HCT116 (cell line): ENCODE data around the gene MRPL49. TPM values are rescaled to one million over a fixed set of nuclear protein-coding genes. Genes with fewer than 3 reads are reported as not detected.

Experiments
- ATAC-seq: fragments of 200-7000 bp; cut with Tn5 transposase; 2 replicates; pipeline ENCODE4 v1.9.1; 2020; ENCODE audit warnings: mild to moderate bottlenecking, moderate library complexity
- BruUV-seq: library from RNA; stranded (reverse); fragments of 400-500 nt; replicated peaks from 2 replicates; lab custom pipeline; 2021; lab: Mats Ljungman, UMichigan
- CTCF ChIA-PET: fragments of 300-600 bp; sonication (Branson Sonifier 250); formaldehyde crosslinking; loops from one replicate; lab custom pipeline; 2021; ENCODE audit warnings: antibody characterized with exemption; lab: Charles Lee
- POLR2A ChIA-PET: fragments of 300-600, 350-600 bp; sonication (Branson Sonifier 250); formaldehyde crosslinking; loops from one replicate; lab custom pipeline; 2021; ENCODE audit warnings: antibody characterized with exemption; lab: Charles Lee
- RAD21 ChIA-PET, 2 experiments: fragments of 300-600 bp; sonication (Branson Sonifier 250); formaldehyde crosslinking; loops; one replicate each; lab custom pipeline; 2023; ENCODE audit warnings: low total read pairs in 2 of 2; ENCODE audit not compliant: uncharacterized antibody in 2 of 2, unreplicated experiment in 2 of 2, low non-redundant PET in 1 of 2; lab: Charles Lee
- DNase-seq: peaks from one replicate; pipeline ENCODE4 v3.0.0-alpha.2; 2010; ENCODE audit warnings: low read depth, low spot score
- H2AFZ ChIP-seq: fragments of 200-600 bp; shearing (Covaris generic), sonication (generic); 2 replicates; pipeline ENCODE4 v1.6.1; 2017; ENCODE audit warnings: low read depth, mixed run types, mixed read lengths, antibody characterized with exemption, low read length; ENCODE audit not compliant: poor library complexity, severe bottlenecking
- H3K27ac ChIP-seq: 2 replicates; pipeline ENCODE4 v1.5.1; 2012; ENCODE audit warnings: low read depth, low read length
- H3K27me3 ChIP-seq: fragments of 200-600 bp; sonication (generic); 2 replicates; pipeline ENCODE4 v1.6.1; 2016; ENCODE audit warnings: mixed run types, low read length, mixed read lengths; ENCODE audit not compliant: insufficient read depth
- H3K36me3 ChIP-seq, 2 experiments: fragments of 200-500 bp in 1 of 2; fragments of 200-600 bp in 1 of 2; sonication (Bioruptor generic) in 1 of 2; sonication (generic) in 1 of 2; 2 replicates each; pipeline versions ENCODE4 v1.5.1 to v1.6.1; 2014 to 2016; ENCODE audit warnings: low read length in 2 of 2, inconsistent platforms in 1 of 2, mixed read lengths in 1 of 2, mixed run types in 1 of 2; ENCODE audit not compliant: insufficient read depth in 2 of 2, control insufficient read depth in 1 of 2
- H3K4me1 ChIP-seq, 2 experiments: fragments of 200-600 bp in 1 of 2; sonication (generic) in 1 of 2; 2 replicates each; pipeline versions ENCODE4 v1.5.1 to v1.6.1; 2012 to 2017; ENCODE audit warnings: low read length in 2 of 2, inconsistent platforms in 1 of 2, mild to moderate bottlenecking in 1 of 2, mixed read lengths in 1 of 2, mixed run types in 1 of 2, moderate library complexity in 1 of 2; ENCODE audit not compliant: insufficient read depth in 2 of 2, control insufficient read depth in 1 of 2
- H3K4me2 ChIP-seq: fragments of 200-600 bp; sonication (generic); 2 replicates; pipeline ENCODE4 v1.6.1; 2017; ENCODE audit warnings: mixed run types, low read length, mixed read lengths
- H3K4me3 ChIP-seq, 2 experiments: fragments of 200-600 bp in 1 of 2; sonication (generic) in 1 of 2; replicated peaks in 1 of 2; 2 replicates each; pipeline ENCODE4 v1.5.1; 2011 to 2016; ENCODE audit warnings: low read length in 2 of 2, control low read depth in 1 of 2, low read depth in 1 of 2, mild to moderate bottlenecking in 1 of 2, mixed read lengths in 1 of 2, mixed run types in 1 of 2
- H3K79me2 ChIP-seq: fragments of 200-600 bp; sonication (generic); 2 replicates; pipeline ENCODE4 v1.6.1; 2017; ENCODE audit warnings: mild to moderate bottlenecking, mixed run types, low read length, moderate library complexity, mixed read lengths; ENCODE audit not compliant: insufficient read depth
- H3K9ac ChIP-seq: fragments of 200-600 bp; sonication (generic); 2 replicates; pipeline ENCODE4 v1.6.1; 2016; ENCODE audit warnings: low read length, mixed read lengths
- H3K9me2 ChIP-seq: fragments of 200-600 bp; sonication (generic), shearing (Covaris generic); 2 replicates; pipeline ENCODE4 v1.6.1; 2017; ENCODE audit warnings: mixed run types, mild to moderate bottlenecking, moderate library complexity; ENCODE audit not compliant: insufficient read depth
- H3K9me3 ChIP-seq, 2 experiments: fragments of 200-500 bp in 1 of 2; fragments of 200-600 bp in 1 of 2; sonication (Bioruptor generic) in 1 of 2; sonication (generic) in 1 of 2; 2 replicates each; pipeline ENCODE4 v1.6.1; 2014 to 2017; ENCODE audit warnings: low read length in 2 of 2, mixed read lengths in 2 of 2, inconsistent platforms in 1 of 2, low read depth in 1 of 2, mild to moderate bottlenecking in 1 of 2, mixed run types in 1 of 2, moderate library complexity in 1 of 2; ENCODE audit not compliant: control insufficient read depth in 1 of 2, insufficient read depth in 1 of 2
- H4K20me1 ChIP-seq: fragments of 200-600 bp; sonication (generic), shearing (Covaris generic); 2 replicates; pipeline ENCODE4 v1.6.1; 2017; ENCODE audit warnings: mixed run types, mild to moderate bottlenecking, moderate library complexity; ENCODE audit not compliant: insufficient read depth
- REST ChIP-seq: IDR thresholded peaks from 2 replicates; pipeline ENCODE4 v1.6.1; 2012; ENCODE audit warnings: low read depth
- TCF7L2 ChIP-seq: IDR thresholded peaks from 2 replicates; pipeline ENCODE4 v1.7.0; 2011; ENCODE audit warnings: borderline replicate concordance, inconsistent platforms; ENCODE audit not compliant: insufficient read depth, insufficient read length; ENCODE audit errors: extremely low read depth
- intact Hi-C: fragments of 100-400 bp; cut with micrococcal nuclease; formaldehyde crosslinking; loops from 2 replicates; pipeline ENCODE4 v1.10.0; 2022
- total RNA-seq: library from RNA; stranded (reverse); gene quantifications from one replicate; pipeline ENCODE4 v1.2.1, GENCODE V29; 2021; ENCODE audit not compliant: unreplicated experiment

MRPL49 gene
- total RNA-seq, 1 experiment from 2014 or later = 77.5 TPM

- Histone ChIP-seq H2AFZ (no peak overlapping the region), H3K27me3 (no peaks in the 10 kb centered on the region), H3K79me2 (peaks cover 70% of the 10 kb centered on the region), H3K4me1 (peaks cover 9 to 26% of the 10 kb centered on the region in 2 experiments; a peak in 3 of 4 replicates), H3K9me2 (no peaks in the 10 kb centered on the region), H3K4me2 (peak overlapping the region; percentile 91), H3K9me3 (no peaks in the 10 kb centered on the region), H3K27ac (peak overlapping the region; percentile 94), H3K36me3 (peaks cover 23 to 54% of the 10 kb centered on the region in 2 experiments), H3K4me3 (peak overlapping the region; percentile 72 to 91), H4K20me1 (no peaks in the 10 kb centered on the region; the same call in 1 of the 2 replicates), H3K9ac (peak overlapping the region; percentile 93)
- intact Hi-C loops = no loop called here
- TSS peak; percentile 72 for BruUV-seq
- ChIA-PET CTCF (interaction anchor here (0.8 to 2.0 kb wide), 9 partner anchors 8 to 277 kb away, joined by 3 to 6 read pairs (median 4); partner anchors contain the start of genes CAPN1, CDC42BPG and TM7SF2), RAD21 (interaction anchor here in 1 of 2 experiments (0.6 to 1.1 kb wide), 4 partner anchors 14 to 318 kb away, joined by 3 to 5 read pairs (median 4); partner anchors contain the start of gene CAPN1), POLR2A (interaction anchor here (0.8 to 2.9 kb wide), 11 partner anchors 9 to 266 kb away, joined by 3 to 52 read pairs (median 5); partner anchors contain the start of genes CAPN1, SPDYC, SYVN1 and TM7SF2)
- ATAC-seq = no peak
- no peak for DNase-seq
- TF ChIP-seq TCF7L2 = peak; percentile 40
- no peak for TF ChIP-seq REST
Measured at GRCh38 chr11:65121447-65121864, 665 bp upstream of the MRPL49 start.
